SK-N-SH treated with all-trans-retinoic acid at 6 μM for 48 hours (cell line): ENCODE data around the gene CLDN15.

ENCODE experiments used
- ATAC-seq: fragments of 200-7000 bp; cut with Tn5 transposase; 3 replicates; pipeline ENCODE4 v1.9.1; 2020; ENCODE audit warnings: mild to moderate bottlenecking, moderate library complexity
- ARNTL ChIP-seq: fragments of 450-650 bp; formaldehyde crosslinking; IDR thresholded peaks from 2 replicates; pipeline ENCODE4 v1.5.0; 2020; ENCODE audit warnings: low read depth, mild to moderate bottlenecking, moderate library complexity, borderline replicate concordance
- BACH2 ChIP-seq: fragments of 250-450 bp; sonication (Bioruptor Pico); IDR thresholded peaks from 2 replicates; pipeline ENCODE4 v1.9.0; 2021; ENCODE audit warnings: mild to moderate bottlenecking, borderline replicate concordance
- CSDC2 ChIP-seq: fragments of 250-450 bp; sonication (Bioruptor Pico); IDR thresholded peaks from 2 replicates; pipeline ENCODE4 v1.5.0; 2020; ENCODE audit warnings: mild to moderate bottlenecking, moderate library complexity
- ESRRG ChIP-seq: fragments of 250-450 bp; sonication (Bioruptor Pico); IDR thresholded peaks from 2 replicates; pipeline ENCODE4 v1.6.1; 2021; ENCODE audit warnings: mild to moderate bottlenecking
- GLIS3 ChIP-seq: fragments of 250-450 bp; sonication (Bioruptor Pico); IDR thresholded peaks from 2 replicates; pipeline ENCODE4 v1.5.0; 2020; ENCODE audit warnings: mild to moderate bottlenecking, moderate library complexity
- ISL1 ChIP-seq: fragments of 250-450 bp; sonication (Bioruptor Pico); IDR thresholded peaks from 2 replicates; pipeline ENCODE4 v2.1.2; 2022; ENCODE audit warnings: mild to moderate bottlenecking, moderate library complexity
- PPARA ChIP-seq: fragments of 250-450 bp; sonication (Bioruptor Pico); IDR thresholded peaks from 2 replicates; pipeline ENCODE4 v1.5.0; 2020; ENCODE audit warnings: mild to moderate bottlenecking, borderline replicate concordance
- RARB ChIP-seq: fragments of 250-450 bp; sonication (Bioruptor Pico); IDR thresholded peaks from 2 replicates; pipeline ENCODE4 v1.8.0; 2021; ENCODE audit warnings: mild to moderate bottlenecking, moderate library complexity
- SNAI2 ChIP-seq: fragments of 250-450 bp; sonication (Bioruptor Pico); IDR thresholded peaks from 2 replicates; pipeline ENCODE4 v1.5.0; 2020; ENCODE audit warnings: mild to moderate bottlenecking, moderate library complexity
- TCF4 ChIP-seq: fragments of 250-450 bp; sonication (Bioruptor Pico); IDR thresholded peaks from 2 replicates; pipeline ENCODE4 v1.8.0; 2021; ENCODE audit warnings: mild to moderate bottlenecking, moderate library complexity, borderline replicate concordance
- TOX ChIP-seq: fragments of 250-450 bp; sonication (Bioruptor Pico); IDR thresholded peaks from 2 replicates; pipeline ENCODE4 v1.8.0; 2021; ENCODE audit warnings: mild to moderate bottlenecking, moderate library complexity, borderline replicate concordance
- ZC3H10 ChIP-seq: fragments of 250-450 bp; sonication (Bioruptor Pico); IDR thresholded peaks from 2 replicates; pipeline ENCODE4 v1.5.1; 2021; ENCODE audit warnings: mild to moderate bottlenecking, moderate library complexity
- ZFP30 ChIP-seq: fragments of 450-650 bp; formaldehyde crosslinking; IDR thresholded peaks from 2 replicates; pipeline ENCODE4 v1.5.0; 2022; ENCODE audit warnings: mild to moderate bottlenecking, moderate library complexity
- ZNF565 ChIP-seq: fragments of 450-650 bp; formaldehyde crosslinking; conservative IDR thresholded peaks from 2 replicates; pipeline ENCODE4 v1.5.0; 2020; ENCODE audit warnings: low read depth, mild to moderate bottlenecking, moderate library complexity
- ZNF70 ChIP-seq: fragments of 450-650 bp; formaldehyde crosslinking; IDR thresholded peaks from 2 replicates; pipeline ENCODE4 v1.5.0; 2020; ENCODE audit warnings: mild to moderate bottlenecking, moderate library complexity
- ZNF8 ChIP-seq: fragments of 450-650 bp; formaldehyde crosslinking; IDR thresholded peaks from 2 replicates; pipeline ENCODE4 v1.5.0; 2020; ENCODE audit warnings: mild to moderate bottlenecking, moderate library complexity
- TF ChIP-seq, protein P1 (sequence below): fragments of 250-450 bp; sonication (Bioruptor Pico); IDR thresholded peaks from 2 replicates; pipeline ENCODE4 v1.8.0; 2021; ENCODE audit warnings: low read depth, mild to moderate bottlenecking, moderate library complexity, borderline replicate concordance
- TF ChIP-seq, protein P2 (sequence below): fragments of 250-450 bp; sonication (Bioruptor Pico); IDR thresholded peaks from 2 replicates; pipeline ENCODE4 v1.5.0; 2020; ENCODE audit warnings: mild to moderate bottlenecking, moderate library complexity
- TF ChIP-seq, protein P3 (sequence below): fragments of 250-450 bp; sonication (Bioruptor Pico); IDR thresholded peaks from 2 replicates; pipeline ENCODE4 v1.5.1; 2020; ENCODE audit warnings: low read depth, mild to moderate bottlenecking, moderate library complexity
- TF ChIP-seq, protein P4 (sequence below): fragments of 250-450 bp; sonication (Bioruptor Pico); IDR thresholded peaks from 2 replicates; pipeline ENCODE4 v1.5.1; 2021; ENCODE audit warnings: mild to moderate bottlenecking, moderate library complexity

The CLDN15 gene

DNA sequence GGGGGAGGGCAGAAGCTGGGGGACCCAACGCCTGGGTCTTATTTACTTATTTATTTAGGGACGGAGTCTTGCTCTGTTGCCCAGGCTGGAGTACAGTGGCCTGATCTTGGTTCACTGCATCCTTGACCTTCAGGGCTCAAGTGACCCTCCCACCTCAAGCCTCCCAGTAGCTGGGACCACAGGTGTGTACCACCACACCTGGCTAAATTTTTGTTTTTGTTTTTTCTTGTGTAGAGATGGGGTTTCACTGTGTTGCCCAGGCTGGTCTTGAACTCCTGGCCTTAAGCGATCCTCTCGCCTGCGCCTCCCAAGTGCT, 35.0 kb downstream of the CLDN15 start:
- ATAC-seq, result no peak
- TF ChIP-seq, protein P1, sequence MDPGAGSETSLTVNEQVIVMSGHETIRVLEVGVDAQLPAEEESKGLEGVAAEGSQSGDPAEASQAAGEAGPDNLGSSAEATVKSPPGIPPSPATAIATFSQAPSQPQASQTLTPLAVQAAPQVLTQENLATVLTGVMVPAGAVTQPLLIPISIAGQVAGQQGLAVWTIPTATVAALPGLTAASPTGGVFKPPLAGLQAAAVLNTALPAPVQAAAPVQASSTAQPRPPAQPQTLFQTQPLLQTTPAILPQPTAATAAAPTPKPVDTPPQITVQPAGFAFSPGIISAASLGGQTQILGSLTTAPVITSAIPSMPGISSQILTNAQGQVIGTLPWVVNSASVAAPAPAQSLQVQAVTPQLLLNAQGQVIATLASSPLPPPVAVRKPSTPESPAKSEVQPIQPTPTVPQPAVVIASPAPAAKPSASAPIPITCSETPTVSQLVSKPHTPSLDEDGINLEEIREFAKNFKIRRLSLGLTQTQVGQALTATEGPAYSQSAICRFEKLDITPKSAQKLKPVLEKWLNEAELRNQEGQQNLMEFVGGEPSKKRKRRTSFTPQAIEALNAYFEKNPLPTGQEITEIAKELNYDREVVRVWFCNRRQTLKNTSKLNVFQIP (CRISPR knock-in tag), result no peak
- no peak for TF ChIP-seq BACH2 (CRISPR knock-in tag)
- TF ChIP-seq ZNF565 (CRISPR knock-in tag), result no peak
- TF ChIP-seq ZFP30, result no peak
- TF ChIP-seq GLIS3 (CRISPR knock-in tag), result no peak
- TF ChIP-seq, protein P2, sequence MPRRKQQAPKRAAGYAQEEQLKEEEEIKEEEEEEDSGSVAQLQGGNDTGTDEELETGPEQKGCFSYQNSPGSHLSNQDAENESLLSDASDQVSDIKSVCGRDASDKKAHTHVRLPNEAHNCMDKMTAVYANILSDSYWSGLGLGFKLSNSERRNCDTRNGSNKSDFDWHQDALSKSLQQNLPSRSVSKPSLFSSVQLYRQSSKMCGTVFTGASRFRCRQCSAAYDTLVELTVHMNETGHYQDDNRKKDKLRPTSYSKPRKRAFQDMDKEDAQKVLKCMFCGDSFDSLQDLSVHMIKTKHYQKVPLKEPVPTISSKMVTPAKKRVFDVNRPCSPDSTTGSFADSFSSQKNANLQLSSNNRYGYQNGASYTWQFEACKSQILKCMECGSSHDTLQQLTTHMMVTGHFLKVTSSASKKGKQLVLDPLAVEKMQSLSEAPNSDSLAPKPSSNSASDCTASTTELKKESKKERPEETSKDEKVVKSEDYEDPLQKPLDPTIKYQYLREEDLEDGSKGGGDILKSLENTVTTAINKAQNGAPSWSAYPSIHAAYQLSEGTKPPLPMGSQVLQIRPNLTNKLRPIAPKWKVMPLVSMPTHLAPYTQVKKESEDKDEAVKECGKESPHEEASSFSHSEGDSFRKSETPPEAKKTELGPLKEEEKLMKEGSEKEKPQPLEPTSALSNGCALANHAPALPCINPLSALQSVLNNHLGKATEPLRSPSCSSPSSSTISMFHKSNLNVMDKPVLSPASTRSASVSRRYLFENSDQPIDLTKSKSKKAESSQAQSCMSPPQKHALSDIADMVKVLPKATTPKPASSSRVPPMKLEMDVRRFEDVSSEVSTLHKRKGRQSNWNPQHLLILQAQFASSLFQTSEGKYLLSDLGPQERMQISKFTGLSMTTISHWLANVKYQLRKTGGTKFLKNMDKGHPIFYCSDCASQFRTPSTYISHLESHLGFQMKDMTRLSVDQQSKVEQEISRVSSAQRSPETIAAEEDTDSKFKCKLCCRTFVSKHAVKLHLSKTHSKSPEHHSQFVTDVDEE (CRISPR knock-in tag), result no peak
- no peak for TF ChIP-seq ZNF8 (CRISPR knock-in tag)
- TF ChIP-seq ZNF70 (CRISPR knock-in tag), result no peak
- no peak for TF ChIP-seq TOX
- TF ChIP-seq TCF4 (CRISPR knock-in tag), result no peak
- TF ChIP-seq ESRRG (CRISPR knock-in tag), result no peak
- TF ChIP-seq SNAI2, result no peak
- TF ChIP-seq, all 23 proteins: peak for 0

DNA sequence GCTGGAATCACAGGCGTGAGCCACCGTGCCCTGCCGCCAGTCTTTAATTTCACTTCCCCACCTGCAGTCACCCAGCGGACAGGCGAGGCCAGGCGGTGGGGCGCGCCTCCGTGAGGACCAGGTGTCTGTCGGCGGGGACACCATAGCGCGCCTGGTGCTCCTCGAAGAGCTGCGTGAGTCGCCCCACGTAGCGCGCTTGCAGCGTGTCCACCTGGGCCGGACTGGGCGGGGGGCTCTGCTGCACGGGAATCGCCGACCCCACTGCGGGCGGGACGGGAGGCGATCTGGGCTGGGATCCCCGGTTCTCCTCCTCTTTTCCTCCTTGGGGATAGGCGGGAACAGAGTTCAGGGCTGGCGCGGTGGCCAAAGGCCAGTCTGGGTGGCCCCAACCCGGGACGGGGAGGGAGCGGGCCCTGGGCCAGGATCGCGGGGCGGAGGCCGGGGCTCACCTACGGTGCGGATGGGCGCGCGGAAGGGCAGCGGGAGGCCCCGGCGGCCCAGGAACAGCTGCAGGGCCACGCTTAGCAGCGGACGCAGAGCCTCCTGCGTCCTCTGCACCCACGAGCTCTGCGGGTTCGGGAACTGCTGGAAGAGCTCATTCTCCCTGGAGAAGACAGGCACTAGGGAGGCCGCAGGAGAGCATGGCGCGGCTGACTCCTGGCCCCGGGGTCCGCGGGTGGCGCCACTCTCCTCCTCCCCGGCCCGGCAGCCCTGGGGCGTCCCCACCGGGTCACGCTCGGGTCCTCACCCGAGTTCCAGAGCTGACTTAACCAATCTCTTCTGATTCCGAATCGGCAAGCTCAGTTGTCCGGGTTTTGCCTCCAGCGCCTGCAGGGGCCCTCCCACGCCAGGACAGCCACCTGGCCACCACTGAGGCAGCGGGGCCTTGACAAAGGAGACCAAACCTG, 35.7 kb downstream of the CLDN15 start:
- TF ChIP-seq ZC3H10 (no peak), BACH2 (CRISPR knock-in tag) (no peak), PPARA (CRISPR knock-in tag) (no peak), ZNF565 (CRISPR knock-in tag) (no peak), ARNTL (no peak), ZNF70 (CRISPR knock-in tag) (no peak)
- TF ChIP-seq, protein P1 (CRISPR knock-in tag), result no peak
- TF ChIP-seq, protein P3, sequence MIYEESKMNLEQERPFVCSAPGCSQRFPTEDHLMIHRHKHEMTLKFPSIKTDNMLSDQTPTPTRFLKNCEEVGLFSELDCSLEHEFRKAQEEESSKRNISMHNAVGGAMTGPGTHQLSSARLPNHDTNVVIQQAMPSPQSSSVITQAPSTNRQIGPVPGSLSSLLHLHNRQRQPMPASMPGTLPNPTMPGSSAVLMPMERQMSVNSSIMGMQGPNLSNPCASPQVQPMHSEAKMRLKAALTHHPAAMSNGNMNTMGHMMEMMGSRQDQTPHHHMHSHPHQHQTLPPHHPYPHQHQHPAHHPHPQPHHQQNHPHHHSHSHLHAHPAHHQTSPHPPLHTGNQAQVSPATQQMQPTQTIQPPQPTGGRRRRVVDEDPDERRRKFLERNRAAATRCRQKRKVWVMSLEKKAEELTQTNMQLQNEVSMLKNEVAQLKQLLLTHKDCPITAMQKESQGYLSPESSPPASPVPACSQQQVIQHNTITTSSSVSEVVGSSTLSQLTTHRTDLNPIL, result no peak
- TF ChIP-seq, protein P2 (CRISPR knock-in tag), result no peak
- no peak for ATAC-seq

DNA sequence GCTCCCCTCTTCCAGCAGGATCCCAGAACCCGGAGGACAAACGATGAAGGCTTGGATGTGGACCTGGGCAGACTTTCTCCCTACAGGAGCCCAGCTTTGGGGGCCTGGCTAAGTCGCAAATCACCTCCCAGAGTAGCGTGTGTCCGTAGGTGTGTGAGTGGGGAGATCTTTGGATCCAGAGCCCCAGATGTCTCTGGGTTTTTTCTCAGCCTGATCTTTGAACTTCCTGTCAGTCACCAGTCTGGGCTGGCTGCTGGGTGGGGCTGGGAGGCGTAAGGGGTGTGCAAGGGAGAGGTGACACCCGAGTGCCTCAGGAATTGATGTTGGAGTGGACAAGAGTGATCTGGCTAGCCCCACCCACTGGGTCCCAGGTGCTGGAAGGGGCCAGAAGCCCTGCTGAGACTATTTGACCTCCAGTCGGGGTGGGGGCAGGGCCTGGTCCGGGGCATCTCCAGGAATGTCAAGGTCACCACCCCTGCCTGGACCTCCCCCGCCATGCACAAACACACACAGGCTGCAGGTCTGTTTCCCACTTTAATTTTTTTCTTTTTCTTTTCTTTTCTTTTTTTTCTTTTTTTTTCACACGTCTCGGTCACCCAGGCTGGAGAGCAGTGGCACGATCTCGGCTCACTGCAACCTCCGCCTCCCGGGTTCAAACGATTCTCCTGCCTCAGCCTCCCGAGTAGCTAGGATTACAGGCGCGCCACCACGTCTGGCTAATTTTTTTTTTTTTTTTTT, 36.6 kb downstream of the CLDN15 start, which contains the start of gene MOGAT3:
Gene MOGAT3 (minus strand): TSS at position 175 of the 738 bp plus-strand sequence. CDS start 182 bp downstream, outside the sequence.
- no peak for ATAC-seq
- TF ChIP-seq ZNF565 (CRISPR knock-in tag), result no peak
- TF ChIP-seq CSDC2 (CRISPR knock-in tag), result no peak
- TF ChIP-seq, protein P3, result no peak
- TF ChIP-seq RARB (CRISPR knock-in tag), result no peak
- no peak for TF ChIP-seq ZNF8 (CRISPR knock-in tag)
- TF ChIP-seq SNAI2, result no peak
- TF ChIP-seq ZFP30, result no peak
- TF ChIP-seq TCF4 (CRISPR knock-in tag), result no peak
- no peak for TF ChIP-seq TOX
- TF ChIP-seq, protein P4, sequence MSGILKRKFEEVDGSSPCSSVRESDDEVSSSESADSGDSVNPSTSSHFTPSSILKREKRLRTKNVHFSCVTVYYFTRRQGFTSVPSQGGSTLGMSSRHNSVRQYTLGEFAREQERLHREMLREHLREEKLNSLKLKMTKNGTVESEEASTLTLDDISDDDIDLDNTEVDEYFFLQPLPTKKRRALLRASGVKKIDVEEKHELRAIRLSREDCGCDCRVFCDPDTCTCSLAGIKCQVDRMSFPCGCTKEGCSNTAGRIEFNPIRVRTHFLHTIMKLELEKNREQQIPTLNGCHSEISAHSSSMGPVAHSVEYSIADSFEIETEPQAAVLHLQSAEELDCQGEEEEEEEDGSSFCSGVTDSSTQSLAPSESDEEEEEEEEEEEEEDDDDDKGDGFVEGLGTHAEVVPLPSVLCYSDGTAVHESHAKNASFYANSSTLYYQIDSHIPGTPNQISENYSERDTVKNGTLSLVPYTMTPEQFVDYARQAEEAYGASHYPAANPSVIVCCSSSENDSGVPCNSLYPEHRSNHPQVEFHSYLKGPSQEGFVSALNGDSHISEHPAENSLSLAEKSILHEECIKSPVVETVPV, result no peak
- TF ChIP-seq PPARA (CRISPR knock-in tag), result no peak
- no peak for TF ChIP-seq ISL1 (CRISPR knock-in tag)
